Retina (tissue), 1 donor: ENCODE measurements around the gene CD160.
A peak's percentile ranks its signal among the peaks of the same experiment; 100 is the strongest.
"Not testable (repeated sequence)": the region's sequence is repeated elsewhere in the genome, so short reads cannot be mapped to it uniquely, and the experiment has no call there.

Experiments used
- DNase-seq: peaks from one replicate; pipeline ENCODE4 v3.0.0-alpha.2; 2016

Gene CD160

GRCh38 chr1:145719230-145720079, at the start of gene CD160:
TSS of gene CD160 (plus strand) at chr1:145719499. CDS start at chr1:145728328, 8,829 bp downstream.
- DNase-seq: no peak

GRCh38 chr1:145670995-145671745, 48.1 kb upstream of the CD160 start:
- DNase-seq: not testable (repeated sequence)

- not testable (repeated sequence) for DNase-seq
Measured at GRCh38 chr1:145673217-145673616, 46.1 kb upstream of the CD160 start.

GRCh38 chr1:145684858-145685257, 34.4 kb upstream of the CD160 start:
- not testable (repeated sequence) for DNase-seq

- DNase-seq: not testable (repeated sequence)
Measured at GRCh38 chr1:145686078-145686477, 33.2 kb upstream of the CD160 start.

- DNase-seq: no peak
Measured at GRCh38 chr1:145688328-145688727, 31.0 kb upstream of the CD160 start.

- DNase-seq: no peak
Measured at GRCh38 chr1:145688924-145689323, 30.4 kb upstream of the CD160 start.

- no peak for DNase-seq
Measured at GRCh38 chr1:145689922-145690321, 29.4 kb upstream of the CD160 start.

- DNase-seq: no peak
Measured at GRCh38 chr1:145690587-145691558, 28.4 kb upstream of the CD160 start.

- DNase-seq: no peak
Measured at GRCh38 chr1:145692785-145693443, 26.4 kb upstream of the CD160 start.

GRCh38 chr1:145695821-145696629, 23.3 kb upstream of the CD160 start:
- DNase-seq: no peak

- DNase-seq: no peak
Measured at GRCh38 chr1:145696630-145696960, 22.7 kb upstream of the CD160 start.

GRCh38 chr1:145701306-145701862, 17.9 kb upstream of the CD160 start:
- DNase-seq: no peak

- DNase-seq: no peak
Measured at GRCh38 chr1:145702052-145702451, 17.2 kb upstream of the CD160 start.

- DNase-seq: no peak
Measured at GRCh38 chr1:145702826-145703225, 16.5 kb upstream of the CD160 start.

GRCh38 chr1:145705622-145706021, 13.7 kb upstream of the CD160 start:
- no peak for DNase-seq

- peak; percentile 60 for DNase-seq
Measured at GRCh38 chr1:145706086-145706664, 13.1 kb upstream of the CD160 start.

- no peak for DNase-seq
Measured at GRCh38 chr1:145707183-145707867, 12.0 kb upstream of the CD160 start, which contains the start of gene PDZK1. TSS of gene PDZK1 (minus strand) at chr1:145707368. CDS start at chr1:145688021, 19,347 bp downstream.

- DNase-seq: no peak
Measured at GRCh38 chr1:145708063-145708462, 11.2 kb upstream of the CD160 start.
